CD14-positive monocyte (primary cell): ENCODE data around the gene AP4S1. TPM values are rescaled to one million over a fixed set of nuclear protein-coding genes. Genes with fewer than 3 reads are reported as not detected.

Source experiments
- DNase-seq, 3 donors: peaks; one replicate each; pipeline ENCODE4 v3.0.0-alpha.2; 2011 to 2022
- H2AFZ ChIP-seq: 2 replicates; pipeline ENCODE4 v1.6.0; 2012; ENCODE audit warnings: mild to moderate bottlenecking, low read depth, low read length, inconsistent platforms; ENCODE audit not compliant: insufficient read depth, poor library complexity, severe bottlenecking
- H3K27ac ChIP-seq, 2 donors: 1 replicate in 1 of 2; 2 replicates in 1 of 2; pipeline ENCODE4 v1.5.1; 2012 to 2013; ENCODE audit warnings: low read length in 2 of 2, control low read depth in 1 of 2, inconsistent platforms in 1 of 2, low read depth in 1 of 2, mild to moderate bottlenecking in 1 of 2
- H3K27me3 ChIP-seq, 2 donors: one replicate each; pipeline versions ENCODE4 v1.6.0 to v1.6.1; 2011 to 2013; ENCODE audit warnings: low read length in 2 of 2; ENCODE audit not compliant: control insufficient read depth in 2 of 2, insufficient read depth in 2 of 2
- H3K36me3 ChIP-seq, 2 donors: replicated peaks in 1 of 2; 1 replicate in 1 of 2; 2 replicates in 1 of 2; pipeline versions ENCODE4 v1.5.1 to v1.6.1; 2012 to 2013; ENCODE audit warnings: low read length in 2 of 2, control low read depth in 1 of 2, inconsistent platforms in 1 of 2, mild to moderate bottlenecking in 1 of 2; ENCODE audit not compliant: insufficient read depth in 2 of 2, control insufficient read depth in 1 of 2
- H3K4me1 ChIP-seq, 2 donors: 1 replicate in 1 of 2; 2 replicates in 1 of 2; pipeline versions ENCODE4 v1.5.1 to v1.6.1; 2012 to 2013; ENCODE audit warnings: low read length in 2 of 2, control low read depth in 1 of 2, inconsistent platforms in 1 of 2, mild to moderate bottlenecking in 1 of 2, moderate library complexity in 1 of 2; ENCODE audit not compliant: insufficient read depth in 2 of 2, control insufficient read depth in 1 of 2
- H3K4me2 ChIP-seq: replicated peaks from 2 replicates; pipeline ENCODE3; 2012; ENCODE audit warnings: low read length, moderate library complexity, mild to moderate bottlenecking; ENCODE audit not compliant: poor library complexity, severe bottlenecking; ENCODE audit errors: extremely low read depth
- H3K4me3 ChIP-seq, 3 experiments: fragments of 200-600 bp in 1 of 3; sonication (generic) in 1 of 3; replicated peaks in 1 of 3; 1 replicate in 2 of 3; 2 replicates in 1 of 3; pipeline ENCODE4 v1.5.1; 2011 to 2013; ENCODE audit warnings: low read length in 3 of 3, mild to moderate bottlenecking in 3 of 3, control low read depth in 2 of 3, low read depth in 2 of 3, inconsistent platforms in 1 of 3, moderate library complexity in 1 of 3
- H3K79me2 ChIP-seq: 2 replicates; pipeline ENCODE4 v1.6.0; 2012; ENCODE audit warnings: mild to moderate bottlenecking, control low read depth, inconsistent platforms, low read length, moderate library complexity; ENCODE audit not compliant: insufficient read depth
- H3K9ac ChIP-seq: 2 replicates; pipeline ENCODE4 v1.6.0; 2017; ENCODE audit warnings: low read length, mild to moderate bottlenecking; ENCODE audit not compliant: insufficient read depth, poor library complexity, severe bottlenecking
- H3K9me3 ChIP-seq, 2 donors: replicated peaks in 1 of 2; 1 replicate in 1 of 2; 2 replicates in 1 of 2; pipeline versions ENCODE4 v1.5.1 to v1.6.1; 2012 to 2013; ENCODE audit warnings: low read length in 2 of 2, control low read depth in 1 of 2; ENCODE audit not compliant: control insufficient read depth in 1 of 2, insufficient read depth in 1 of 2
- H4K20me1 ChIP-seq: 2 replicates; pipeline ENCODE4 v1.6.0; 2012; ENCODE audit warnings: mild to moderate bottlenecking, low read length, control low read depth, moderate library complexity; ENCODE audit not compliant: insufficient read depth
- H3K27ac Mint-ChIP-seq, 7 donors: one replicate each; pipeline ENCODE4 v1.8.0; 2020; ENCODE audit warnings: mild to moderate bottlenecking in 7 of 7, mixed read lengths in 7 of 7, moderate library complexity in 6 of 7, inconsistent platforms in 2 of 7
- H3K27me3 Mint-ChIP-seq, 3 donors: one replicate each; pipeline ENCODE4 v1.8.0; 2021 to 2022; ENCODE audit warnings: low read depth in 3 of 3, mild to moderate bottlenecking in 3 of 3, mixed read lengths in 3 of 3, moderate library complexity in 3 of 3, inconsistent platforms in 1 of 3
- H3K36me3 Mint-ChIP-seq, 2 donors: one replicate each; pipeline ENCODE4 v1.8.0; 2020; ENCODE audit warnings: mixed read lengths in 2 of 2, inconsistent platforms in 1 of 2, mild to moderate bottlenecking in 1 of 2
- H3K4me1 Mint-ChIP-seq: one replicate; pipeline ENCODE4 v1.8.0; 2020; ENCODE audit warnings: mild to moderate bottlenecking, mixed read lengths
- H3K4me3 Mint-ChIP-seq, 2 donors: one replicate each; pipeline ENCODE4 v1.8.0; 2020; ENCODE audit warnings: mild to moderate bottlenecking in 2 of 2, mixed read lengths in 2 of 2, moderate library complexity in 1 of 2
- H3K9me3 Mint-ChIP-seq, 7 donors: one replicate each; pipeline ENCODE4 v1.8.0; 2020 to 2022; ENCODE audit warnings: mixed read lengths in 7 of 7, mild to moderate bottlenecking in 6 of 7, moderate library complexity in 6 of 7, inconsistent platforms in 2 of 7
- CTCF ChIP-seq: fragments of 200-600 bp; IDR thresholded peaks from one replicate; pipeline ENCODE4 v1.8.0; 2022; ENCODE audit warnings: antibody characterized with exemption, mild to moderate bottlenecking
- WGBS: methylation state at CpG from one replicate; pipeline ENCODE4 v1.1.5; 2013; ENCODE audit warnings: missing lambda C conversion rate; ENCODE audit not compliant: insufficient coverage; 5-methylcytosine and 5-hydroxymethylcytosine counted together
- intact Hi-C, 2 donors: fragments of 100-400 bp; cut with micrococcal nuclease; formaldehyde crosslinking; loops; one replicate each; pipeline versions ENCODE4 v1.15.0 to v1.15.1; 2023
- polyA plus RNA-seq, 3 donors: library from polyadenylated mRNA; depleted of rRNA in 1 of 3; unstranded in 2 of 3; stranded (reverse) in 1 of 3; fragments of 300-500 nt in 2 of 3; fragments of >200 nt in 1 of 3; fragmentation: Illumina TruSeq in 2 of 3; gene quantifications; 1 replicate in 2 of 3; 2 replicates in 1 of 3; pipeline ENCODE4 v1.2.3, GENCODE V29; 2012 to 2021
- small RNA-seq: library from RNA; depleted of rRNA; stranded (forward); fragments of <200 nt; gene quantifications from one replicate; pipeline ENCODE3, GENCODE V24; 2012; ENCODE audit warnings: low read depth; ENCODE audit not compliant: insufficient read length

AP4S1 gene
- polyA plus RNA-seq, 3 donors = 1.7 to 5.1 (median 2.8) TPM

GRCh38 chr14:31139301-31139847 lies 113.9 kb downstream of the AP4S1 start:
- Histone ChIP-seq H4K20me1 (peaks cover 9% of the 10 kb centered on the region), H3K4me1 (no peaks in the 10 kb centered on the region), H3K36me3 (peaks cover 87 to 97% of the 10 kb centered on the region in 2 donors), H3K4me2 (no peak overlapping the region), H3K27me3 (no peaks in the 10 kb centered on the region), H3K27ac (no peak overlapping the region), H3K9me3 (no peaks in the 10 kb centered on the region), H2AFZ (no peak overlapping the region), H3K4me3 (no peak overlapping the region), H3K79me2 (peaks cover 3% of the 10 kb centered on the region), H3K9ac (no peak overlapping the region)
- TF ChIP-seq CTCF = no peak
- Mint-ChIP-seq H3K27me3 (no peaks in the 10 kb centered on the region), H3K4me3 (no peak overlapping the region), H3K4me1 (no peaks in the 10 kb centered on the region), H3K27ac (peak overlapping the region in 2 of 7 donors; percentile 23 to 50), H3K36me3 (peaks cover 62 to 84% of the 10 kb centered on the region in 2 donors), H3K9me3 (no peaks in the 10 kb centered on the region)
- no CpG with 5 or more reads among the region's 4 CpGs for WGBS
- no peak for DNase-seq
- intact Hi-C loops = no loop called here

- no peaks in the 10 kb centered on the region for H3K27me3 Mint-ChIP-seq
- H3K27ac Mint-ChIP-seq = no peak overlapping the region
- no peaks in the 10 kb centered on the region for H3K4me1 Mint-ChIP-seq
- H3K9ac ChIP-seq = no peak overlapping the region
- H3K9me3 ChIP-seq = no peaks in the 10 kb centered on the region
- H3K27me3 ChIP-seq = no peaks in the 10 kb centered on the region
- no peak overlapping the region for H3K4me3 ChIP-seq
- no peaks in the 10 kb centered on the region for H3K4me1 ChIP-seq
- H3K9me3 Mint-ChIP-seq = no peaks in the 10 kb centered on the region
- no peak for DNase-seq
- 98% methylated on average over 7 of the region's 11 CpGs for WGBS
- no peak overlapping the region for H3K4me2 ChIP-seq
- peaks cover 4% of the 10 kb centered on the region for H3K79me2 ChIP-seq
- intact Hi-C loops = no loop called here
- H3K4me3 Mint-ChIP-seq = no peak overlapping the region
- peaks cover 59 to 76% of the 10 kb centered on the region in 2 donors for H3K36me3 Mint-ChIP-seq
- H3K27ac ChIP-seq = no peak overlapping the region
- no peak overlapping the region for H2AFZ ChIP-seq
- TF ChIP-seq CTCF = no peak
- H3K36me3 ChIP-seq = peaks cover 95 to 99% of the 10 kb centered on the region in 2 donors
- H4K20me1 ChIP-seq = peaks cover 1% of the 10 kb centered on the region
Measured at GRCh38 chr14:31142455-31143087, 117.1 kb downstream of the AP4S1 start.

Small RNAs within 50 kb of the gene (small RNA-seq; reads per million reads assigned to genes)
- gene MIR624 (1.9 reads per million), gene RNU6-541P (not detected)

Other genes starting within 250 kb of the AP4S1 start
- 1 to 10 TPM in 1 of 3 donors, under 1 TPM in 2; 0.48 to 2.0 (median 0.87) TPM for gene COCH, start 151.1 kb upstream of the AP4S1 start, polyA plus RNA-seq
- 10 to 100 TPM in 1 of 3 donors, 1 to 10 TPM in 2; 1.0 to 12.0 (median 3.8) TPM for gene STRN3, start 730 bp downstream of the AP4S1 start, polyA plus RNA-seq
- gene HECTD1, start 182.1 kb downstream of the AP4S1 start, polyA plus RNA-seq = 10 to 100 TPM; 12.7 to 55.9 (median 21.5) TPM